ENCODE data around the gene RPS15A. TPM values are rescaled to one million over a fixed set of nuclear protein-coding genes. Genes with fewer than 3 reads are reported as not detected.

RPS15A gene
- total and polyA plus RNA-seq, 2 experiments from 2014 or later, result 660 to 1,721 TPM

DNA sequence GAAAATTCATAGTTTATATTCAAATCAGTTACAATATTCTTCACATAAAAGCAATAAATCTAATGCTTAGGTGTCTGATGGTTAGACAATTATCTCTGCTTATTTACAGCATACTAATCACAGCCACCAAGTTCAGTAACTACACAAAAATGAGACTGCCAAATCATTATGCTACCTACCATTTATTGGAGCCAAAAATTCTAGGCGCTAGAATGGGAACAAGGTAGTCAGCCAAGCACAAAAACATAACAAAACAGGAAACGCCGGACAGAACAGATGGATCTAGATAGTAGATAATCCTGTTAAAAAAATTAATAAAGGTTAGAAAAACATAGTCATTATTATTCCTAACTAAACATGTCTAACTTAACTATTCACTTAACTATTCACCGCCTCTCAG lies 7.6 kb upstream of the RPS15A start:
- Histone ChIP-seq H3K4me1 (ENCODE audit: insufficient read depth) (peaks cover 20% of the 10 kb centered on the region), H3K27me3 (replicated peaks; ENCODE audit: insufficient read depth) (no peaks in the 10 kb centered on the region), H3K4me2 (ENCODE audit: unreplicated experiment) (no peak overlapping the region), H3F3A (ENCODE audit: insufficient read depth) (peaks cover 26% of the 10 kb centered on the region), H3K9me2 (ENCODE audit: insufficient read depth) (no peaks in the 10 kb centered on the region), H3K4me3 (no peak overlapping the region), H3K9me3 (ENCODE audit: low read depth) (no peaks in the 10 kb centered on the region), H3K36me3 (ENCODE audit: low read depth) (peaks cover 44% of the 10 kb centered on the region), H3K27ac (no peak overlapping the region), H3K9ac (no peak overlapping the region), H2AFZ (no peak overlapping the region), H4K20me1 (ENCODE audit: insufficient read depth) (no peaks in the 10 kb centered on the region), H3K79me2 (ENCODE audit: insufficient read depth) (peaks cover 82% of the 10 kb centered on the region)
- in situ Hi-C loops (cut with MboI), result no loop called here
- 97 to 100% methylated on average over 4 of the region's 4 CpGs for WGBS, 2 experiments (ENCODE audit: low coverage in 1 of 2, low lambda C conversion rate in 2 of 2, missing lambda C conversion rate in 2 of 2)
- no peak for DNase-seq
- TF ChIP-seq EZH2phosphoT487 (IDR thresholded peaks at IDR 0.05; ENCODE audit: insufficient read depth, low read depth) (no peak), EZH2 (IDR thresholded peaks at IDR 0.05; ENCODE audit: insufficient read depth, poor library complexity, severe bottlenecking) (no peak)

DNA sequence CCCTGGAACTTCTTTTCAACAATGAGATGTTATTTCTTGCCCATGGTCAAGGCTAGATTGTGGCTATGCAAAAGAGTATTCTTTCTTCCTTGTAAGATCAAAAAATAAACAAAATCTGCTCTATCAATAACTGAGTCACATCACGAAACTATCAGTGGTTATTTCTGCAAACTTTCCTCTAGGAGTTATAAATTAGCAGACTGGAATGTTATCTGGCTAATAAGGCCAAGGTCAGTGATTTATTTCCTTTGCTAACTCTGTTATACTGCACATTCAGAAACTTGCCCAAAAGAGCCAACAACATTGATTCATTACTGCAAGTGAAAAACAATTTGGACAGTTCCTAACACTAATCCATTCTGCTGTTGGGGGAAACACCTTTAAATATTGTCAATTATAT lies 6.2 kb upstream of the RPS15A start:
- no peaks in the 10 kb centered on the region for H3K9me3 ChIP-seq (ENCODE audit: low read depth)
- in situ Hi-C loops (cut with MboI), result no loop called here
- no peaks in the 10 kb centered on the region for H3K9me2 ChIP-seq (ENCODE audit: insufficient read depth)
- H3K4me1 ChIP-seq (ENCODE audit: insufficient read depth), result peaks cover 16% of the 10 kb centered on the region
- H2AFZ ChIP-seq, result no peak overlapping the region
- peaks cover 78% of the 10 kb centered on the region for H3K79me2 ChIP-seq (ENCODE audit: insufficient read depth)
- no peak overlapping the region for H3K9ac ChIP-seq
- 90 to 93% methylated on average over 1 of the region's 1 CpG for WGBS, 2 experiments (ENCODE audit: low coverage in 1 of 2, low lambda C conversion rate in 2 of 2, missing lambda C conversion rate in 2 of 2)
- TF ChIP-seq EZH2 (IDR thresholded peaks at IDR 0.05; ENCODE audit: insufficient read depth, poor library complexity, severe bottlenecking) (no peak), EZH2phosphoT487 (IDR thresholded peaks at IDR 0.05; ENCODE audit: insufficient read depth, low read depth) (no peak)
- H3F3A ChIP-seq (ENCODE audit: insufficient read depth), result peaks cover 29% of the 10 kb centered on the region
- no peaks in the 10 kb centered on the region for H3K27me3 ChIP-seq (replicated peaks; ENCODE audit: insufficient read depth)
- no peak for DNase-seq
- no peaks in the 10 kb centered on the region for H4K20me1 ChIP-seq (ENCODE audit: insufficient read depth)
- H3K36me3 ChIP-seq (ENCODE audit: low read depth), result peaks cover 49% of the 10 kb centered on the region
- H3K4me3 ChIP-seq, result no peak overlapping the region
- H3K27ac ChIP-seq, result no peak overlapping the region
- no peak overlapping the region for H3K4me2 ChIP-seq (ENCODE audit: unreplicated experiment)

DNA sequence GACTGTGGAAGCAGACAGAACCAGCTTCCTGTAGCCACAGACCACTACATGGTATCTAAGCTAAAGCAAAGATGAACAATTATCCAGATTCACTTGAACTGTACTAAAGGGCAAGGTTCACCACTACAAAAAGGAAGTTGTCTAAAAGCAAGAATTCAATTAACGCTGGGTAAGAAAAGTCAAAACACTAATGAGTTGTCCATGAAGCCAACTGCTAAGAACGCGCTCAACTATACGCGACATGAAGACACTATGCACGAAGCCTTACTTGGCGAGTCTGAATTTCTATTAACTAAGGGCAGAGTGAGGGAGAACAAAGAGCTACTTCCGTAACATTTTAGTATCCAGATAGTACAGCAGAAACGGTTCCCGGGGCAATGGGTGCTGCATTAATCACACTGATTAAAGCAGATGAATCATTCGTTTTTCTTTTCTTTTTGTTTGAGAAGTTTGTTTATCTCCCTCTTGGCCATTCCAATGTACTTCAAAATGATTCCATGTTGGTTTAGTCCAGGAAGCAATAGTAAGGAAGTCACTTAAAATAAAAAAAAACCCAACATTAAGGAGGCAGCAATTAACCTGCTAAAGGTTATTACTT lies 2.8 kb upstream of the RPS15A start:
- no peak overlapping the region for H3K27ac ChIP-seq
- peaks cover 10% of the 10 kb centered on the region for H3K4me1 ChIP-seq (ENCODE audit: insufficient read depth)
- peaks cover 61% of the 10 kb centered on the region for H3K36me3 ChIP-seq (ENCODE audit: low read depth)
- peaks cover 13% of the 10 kb centered on the region for H4K20me1 ChIP-seq (ENCODE audit: insufficient read depth)
- no peak overlapping the region for H3K4me2 ChIP-seq (ENCODE audit: unreplicated experiment)
- no peaks in the 10 kb centered on the region for H3K27me3 ChIP-seq (replicated peaks; ENCODE audit: insufficient read depth)
- 93 to 94% methylated on average over 11 of the region's 11 CpGs for WGBS, 2 experiments (ENCODE audit: low coverage in 1 of 2, low lambda C conversion rate in 2 of 2, missing lambda C conversion rate in 2 of 2)
- peak; percentile 26 for DNase-seq
- no peak overlapping the region for H2AFZ ChIP-seq
- peaks cover 44% of the 10 kb centered on the region for H3F3A ChIP-seq (ENCODE audit: insufficient read depth)
- H3K9me2 ChIP-seq (ENCODE audit: insufficient read depth), result no peaks in the 10 kb centered on the region
- in situ Hi-C loops (cut with MboI), result no loop called here
- no peak for TF ChIP-seq EZH2 (IDR thresholded peaks at IDR 0.05; ENCODE audit: insufficient read depth, poor library complexity, severe bottlenecking)
- no peak for TF ChIP-seq EZH2phosphoT487 (IDR thresholded peaks at IDR 0.05; ENCODE audit: insufficient read depth, low read depth)
- H3K9me3 ChIP-seq (ENCODE audit: low read depth), result no peaks in the 10 kb centered on the region
- H3K79me2 ChIP-seq (ENCODE audit: insufficient read depth), result peaks cover 68% of the 10 kb centered on the region
- H3K9ac ChIP-seq, result no peak overlapping the region
- H3K4me3 ChIP-seq, result no peak overlapping the region

DNA sequence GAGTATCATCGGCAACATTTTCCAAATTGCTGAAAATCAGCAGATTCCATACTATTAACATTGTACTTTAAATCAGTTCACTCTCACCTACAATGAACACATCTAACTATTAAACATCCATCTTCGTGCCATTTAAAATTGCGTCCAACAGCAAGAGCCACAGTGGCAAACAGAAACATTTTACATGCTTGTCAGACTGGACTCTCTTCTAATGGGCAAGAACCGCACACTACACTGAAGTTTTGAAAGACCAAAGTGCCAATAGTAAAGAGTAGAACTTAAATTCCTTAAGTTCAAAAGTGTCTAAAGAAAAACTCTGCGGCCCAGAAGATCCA lies 652 bp downstream of the RPS15A start:
- H3K4me2 ChIP-seq (ENCODE audit: unreplicated experiment), result peak overlapping the region; percentile 91
- peak overlapping the region; percentile 86 for H3K4me3 ChIP-seq
- peaks cover 65% of the 10 kb centered on the region for H3F3A ChIP-seq (ENCODE audit: insufficient read depth)
- H3K79me2 ChIP-seq (ENCODE audit: insufficient read depth), result peaks cover 68% of the 10 kb centered on the region
- H3K27me3 ChIP-seq (replicated peaks; ENCODE audit: insufficient read depth), result no peaks in the 10 kb centered on the region
- H3K9me3 ChIP-seq (ENCODE audit: low read depth), result no peaks in the 10 kb centered on the region
- H3K27ac ChIP-seq, result peak overlapping the region; percentile 69
- H4K20me1 ChIP-seq (ENCODE audit: insufficient read depth), result peaks cover 39% of the 10 kb centered on the region
- TF ChIP-seq EZH2 (IDR thresholded peaks at IDR 0.05; ENCODE audit: insufficient read depth, poor library complexity, severe bottlenecking), result no peak
- no peak for TF ChIP-seq EZH2phosphoT487 (IDR thresholded peaks at IDR 0.05; ENCODE audit: insufficient read depth, low read depth)
- no peak overlapping the region for H2AFZ ChIP-seq
- H3K9me2 ChIP-seq (ENCODE audit: insufficient read depth), result no peaks in the 10 kb centered on the region
- WGBS, 2 experiments (ENCODE audit: low coverage in 1 of 2, low lambda C conversion rate in 2 of 2, missing lambda C conversion rate in 2 of 2), result 0 to 1% methylated on average over 5 of the region's 5 CpGs
- no peak for DNase-seq
- H3K9ac ChIP-seq, result peak overlapping the region; percentile 95
- peaks cover 27% of the 10 kb centered on the region for H3K4me1 ChIP-seq (ENCODE audit: insufficient read depth)
- peaks cover 59% of the 10 kb centered on the region for H3K36me3 ChIP-seq (ENCODE audit: low read depth)
- in situ Hi-C loops (cut with MboI), result no loop called here
